ENCODE data around the gene VCAM1.

VCAM1 gene

GRCh38 chr1:100752791-100753190, 33.2 kb downstream of the VCAM1 start:
- H3K27ac ChIP-seq, result no peak overlapping the region
- DNase-seq (ENCODE audit: low read depth, low spot score), result no peak
- no peak for TF ChIP-seq FOXP2 (optimal IDR thresholded peaks at IDR 0.05; ENCODE audit: control extremely low read depth, extremely low read length, insufficient read depth)
- no peak for TF ChIP-seq POLR2AphosphoS5 (IDR thresholded peaks at IDR 0.05; ENCODE audit: borderline replicate concordance, low read depth, low read length)
- no peak for TF ChIP-seq EZH2 (IDR thresholded peaks at IDR 0.05)
- no peaks in the 10 kb centered on the region for H3K36me3 ChIP-seq (ENCODE audit: insufficient read depth, low read length)
- no peak overlapping the region for H3K4me3 ChIP-seq
- H3K9me3 ChIP-seq (ENCODE audit: low read depth, low read length), result 0 out of 2 replicates have a peak, but pooled peaks cover 2% of the 10 kb centered on the region
- no peak overlapping the region for H3K9ac ChIP-seq (ENCODE audit: insufficient read length)

GRCh38 chr1:100757946-100758345, 38.4 kb downstream of the VCAM1 start:
- Histone ChIP-seq H3K36me3 (ENCODE audit: insufficient read depth, low read length) (no peaks in the 10 kb centered on the region), H3K9me3 (ENCODE audit: low read depth, low read length) (no peaks in the 10 kb centered on the region), H3K27ac (no peak overlapping the region), H3K4me3 (no peak overlapping the region), H3K9ac (ENCODE audit: insufficient read length) (no peak overlapping the region)
- DNase-seq (ENCODE audit: low read depth, low spot score), result no peak
- TF ChIP-seq FOXP2 (optimal IDR thresholded peaks at IDR 0.05; ENCODE audit: control extremely low read depth, extremely low read length, insufficient read depth), result no peak
- TF ChIP-seq POLR2AphosphoS5 (IDR thresholded peaks at IDR 0.05; ENCODE audit: borderline replicate concordance, low read depth, low read length), result no peak
- no peak for TF ChIP-seq EZH2 (IDR thresholded peaks at IDR 0.05)

- H3K9me3 ChIP-seq (ENCODE audit: low read depth, low read length), result no peaks in the 10 kb centered on the region
- no peak overlapping the region for H3K4me3 ChIP-seq
- no peaks in the 10 kb centered on the region for H3K36me3 ChIP-seq (ENCODE audit: insufficient read depth, low read length)
- H3K9ac ChIP-seq (ENCODE audit: insufficient read length), result no peak overlapping the region
- no peak overlapping the region for H3K27ac ChIP-seq
- no peak for DNase-seq (ENCODE audit: low read depth, low spot score)
- no peak for TF ChIP-seq POLR2AphosphoS5 (IDR thresholded peaks at IDR 0.05; ENCODE audit: borderline replicate concordance, low read depth, low read length)
- TF ChIP-seq FOXP2 (optimal IDR thresholded peaks at IDR 0.05; ENCODE audit: control extremely low read depth, extremely low read length, insufficient read depth), result no peak
- no peak for TF ChIP-seq EZH2 (IDR thresholded peaks at IDR 0.05)
These were observed 39.6 kb downstream of the VCAM1 start for GRCh38 chr1:100759188-100759587.

GRCh38 chr1:100760511-100760910, 41.0 kb downstream of the VCAM1 start:
- no peak for DNase-seq (ENCODE audit: low read depth, low spot score)
- Histone ChIP-seq H3K27ac (no peak overlapping the region), H3K4me3 (no peak overlapping the region), H3K9me3 (ENCODE audit: low read depth, low read length) (no peaks in the 10 kb centered on the region), H3K9ac (ENCODE audit: insufficient read length) (no peak overlapping the region), H3K36me3 (ENCODE audit: insufficient read depth, low read length) (no peaks in the 10 kb centered on the region)
- TF ChIP-seq FOXP2 (optimal IDR thresholded peaks at IDR 0.05; ENCODE audit: control extremely low read depth, extremely low read length, insufficient read depth) (no peak), EZH2 (IDR thresholded peaks at IDR 0.05) (no peak), POLR2AphosphoS5 (IDR thresholded peaks at IDR 0.05; ENCODE audit: borderline replicate concordance, low read depth, low read length) (no peak)

GRCh38 chr1:100762461-100762860, 42.9 kb downstream of the VCAM1 start:
- DNase-seq (ENCODE audit: low read depth, low spot score), result no peak
- Histone ChIP-seq H3K36me3 (ENCODE audit: insufficient read depth, low read length) (no peaks in the 10 kb centered on the region), H3K4me3 (no peak overlapping the region), H3K9me3 (ENCODE audit: low read depth, low read length) (no peaks in the 10 kb centered on the region), H3K27ac (no peak overlapping the region), H3K9ac (ENCODE audit: insufficient read length) (no peak overlapping the region)
- TF ChIP-seq FOXP2 (optimal IDR thresholded peaks at IDR 0.05; ENCODE audit: control extremely low read depth, extremely low read length, insufficient read depth) (no peak), EZH2 (IDR thresholded peaks at IDR 0.05) (no peak), POLR2AphosphoS5 (IDR thresholded peaks at IDR 0.05; ENCODE audit: borderline replicate concordance, low read depth, low read length) (no peak)

- Histone ChIP-seq H3K27ac (no peak overlapping the region), H3K36me3 (ENCODE audit: insufficient read depth, low read length) (no peaks in the 10 kb centered on the region), H3K9me3 (ENCODE audit: low read depth, low read length) (no peaks in the 10 kb centered on the region), H3K4me3 (no peak overlapping the region), H3K9ac (ENCODE audit: insufficient read length) (no peak overlapping the region)
- no peak for DNase-seq (ENCODE audit: low read depth, low spot score)
- TF ChIP-seq POLR2AphosphoS5 (IDR thresholded peaks at IDR 0.05; ENCODE audit: borderline replicate concordance, low read depth, low read length) (no peak), FOXP2 (optimal IDR thresholded peaks at IDR 0.05; ENCODE audit: control extremely low read depth, extremely low read length, insufficient read depth) (no peak), EZH2 (IDR thresholded peaks at IDR 0.05) (no peak)
These were observed 47.8 kb downstream of the VCAM1 start for GRCh38 chr1:100767176-100767890.

GRCh38 chr1:100769323-100769722, 49.8 kb downstream of the VCAM1 start:
- H3K9me3 ChIP-seq (ENCODE audit: low read depth, low read length), result 0 out of 2 replicates have a peak, but pooled peaks cover 2% of the 10 kb centered on the region
- H3K36me3 ChIP-seq (ENCODE audit: insufficient read depth, low read length), result no peaks in the 10 kb centered on the region
- H3K27ac ChIP-seq, result no peak overlapping the region
- no peak for TF ChIP-seq FOXP2 (optimal IDR thresholded peaks at IDR 0.05; ENCODE audit: control extremely low read depth, extremely low read length, insufficient read depth)
- no peak for TF ChIP-seq EZH2 (IDR thresholded peaks at IDR 0.05)
- no peak for TF ChIP-seq POLR2AphosphoS5 (IDR thresholded peaks at IDR 0.05; ENCODE audit: borderline replicate concordance, low read depth, low read length)
- H3K9ac ChIP-seq (ENCODE audit: insufficient read length), result no peak overlapping the region
- DNase-seq (ENCODE audit: low read depth, low spot score), result no peak
- no peak overlapping the region for H3K4me3 ChIP-seq

GRCh38 chr1:100769906-100770646, 50.5 kb downstream of the VCAM1 start:
- no peaks in the 10 kb centered on the region for H3K36me3 ChIP-seq (ENCODE audit: insufficient read depth, low read length)
- TF ChIP-seq FOXP2 (optimal IDR thresholded peaks at IDR 0.05; ENCODE audit: control extremely low read depth, extremely low read length, insufficient read depth) (no peak), POLR2AphosphoS5 (IDR thresholded peaks at IDR 0.05; ENCODE audit: borderline replicate concordance, low read depth, low read length) (no peak)
- H3K27ac ChIP-seq, result 0 out of 2 replicates have a peak overlapping the region, but pooled peaks have one; percentile 55
- DNase-seq (ENCODE audit: low read depth, low spot score), result no peak
- 0 out of 2 replicates have a peak, but pooled peaks cover 2% of the 10 kb centered on the region for H3K9me3 ChIP-seq (ENCODE audit: low read depth, low read length)
- no peak overlapping the region for H3K9ac ChIP-seq (ENCODE audit: insufficient read length)
- H3K4me3 ChIP-seq, result no peak overlapping the region
